HG03442 (cell line): ENCODE measurements around the gene MRPS25.

Source experiments
- ATAC-seq: cut with Tn5 transposase; IDR thresholded peaks from one replicate; pipeline ENCODE4 v1.9.1; 2021; ENCODE audit warnings: mild to moderate bottlenecking, moderate library complexity; ENCODE audit not compliant: unreplicated experiment

Gene MRPS25

GRCh38 chr3:15083252-15083651 is 18.1 kb upstream of the MRPS25 start:
- no peak for ATAC-seq

GRCh38 chr3:15081960-15082664 is 17.0 kb upstream of the MRPS25 start:
- ATAC-seq, result no peak

- ATAC-seq, result no peak
Observed at GRCh38 chr3:15079091-15079490, 14.0 kb upstream of the MRPS25 start.

- ATAC-seq, result no peak
Observed at GRCh38 chr3:15074500-15074899, 9.4 kb upstream of the MRPS25 start.

- ATAC-seq, result no peak
Observed at GRCh38 chr3:15071699-15072098, 6.6 kb upstream of the MRPS25 start.

GRCh38 chr3:15069441-15069840 is 4.3 kb upstream of the MRPS25 start:
- no peak for ATAC-seq

GRCh38 chr3:15066467-15066866 is 1.4 kb upstream of the MRPS25 start:
- no peak for ATAC-seq

GRCh38 chr3:15065550-15066007 is 464 bp upstream of the MRPS25 start:
- ATAC-seq, result no peak

GRCh38 chr3:15064299-15064834 is 748 bp downstream of the MRPS25 start:
- peak; percentile 15 for ATAC-seq

- no peak for ATAC-seq
Observed at GRCh38 chr3:15063656-15064286, 1.3 kb downstream of the MRPS25 start.

- no peak for ATAC-seq
Observed at GRCh38 chr3:15063238-15063637, 1.9 kb downstream of the MRPS25 start.

- no peak for ATAC-seq
Observed at GRCh38 chr3:15060029-15060428, 5.1 kb downstream of the MRPS25 start.

- ATAC-seq, result no peak
Observed at GRCh38 chr3:15056676-15057404, 8.3 kb downstream of the MRPS25 start.

GRCh38 chr3:15055019-15055557 is 10.0 kb downstream of the MRPS25 start:
- peak; percentile 59 for ATAC-seq

GRCh38 chr3:15053541-15053940 is 11.6 kb downstream of the MRPS25 start:
- no peak for ATAC-seq

- ATAC-seq, result no peak
Observed at GRCh38 chr3:15052335-15053242, 12.5 kb downstream of the MRPS25 start.

- peak; percentile 58 for ATAC-seq
Observed at GRCh38 chr3:15051531-15051930, 13.6 kb downstream of the MRPS25 start.

GRCh38 chr3:15050405-15051092 is 14.6 kb downstream of the MRPS25 start:
- peak; percentile 63 for ATAC-seq

- ATAC-seq, result no peak
Observed at GRCh38 chr3:15049584-15049983, 15.5 kb downstream of the MRPS25 start.

GRCh38 chr3:15045667-15046066 is 19.4 kb downstream of the MRPS25 start:
- no peak for ATAC-seq
